ENCODE results near the gene MAGEA11.

DNA sequence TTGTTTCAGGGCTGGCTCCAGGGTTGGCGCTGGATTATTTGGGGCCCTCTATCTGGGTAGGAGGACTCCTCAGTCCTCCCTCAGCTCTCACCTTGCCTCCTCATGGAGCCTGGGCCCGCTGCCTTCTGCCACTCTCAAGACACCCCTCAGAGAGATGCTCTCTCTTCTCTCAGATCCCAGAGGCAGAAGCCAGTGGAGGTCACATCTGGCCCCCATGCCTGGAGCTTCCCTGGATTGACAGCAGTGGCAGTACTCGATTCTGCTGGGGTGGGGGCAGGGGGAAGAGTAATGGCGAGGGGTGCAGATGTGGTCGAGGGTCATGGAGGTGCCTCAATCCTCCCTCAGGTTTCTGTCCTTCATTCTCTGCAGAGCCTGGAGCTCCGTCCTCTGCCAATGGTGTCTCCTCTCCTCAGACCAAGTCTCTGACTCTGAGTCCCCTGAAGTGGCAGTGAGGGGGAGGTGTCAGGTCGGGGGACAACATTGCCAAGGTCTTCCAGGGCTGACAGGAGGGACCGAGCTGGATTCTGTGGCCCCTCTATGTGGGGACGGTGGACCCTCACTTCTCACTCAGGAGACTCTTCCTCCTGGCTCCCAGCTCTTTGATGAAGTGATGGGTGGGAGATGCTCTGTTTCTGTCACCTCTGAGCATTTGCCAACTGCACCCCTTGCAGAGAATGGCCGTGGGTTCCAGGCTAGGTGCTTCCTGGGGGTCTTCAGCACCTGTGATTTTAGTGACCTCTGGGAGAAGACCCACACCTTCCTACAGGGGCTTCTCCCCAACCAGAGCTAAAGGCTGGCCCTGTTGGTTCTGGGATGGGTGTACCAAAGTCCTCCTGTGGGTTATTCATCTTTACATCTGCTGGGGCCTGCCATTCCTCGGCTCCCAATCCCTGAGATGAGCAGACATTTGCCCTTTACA lies 51.1 kb downstream of the MAGEA11 start:
- TF ChIP-seq TEAD4 (IDR thresholded peaks at IDR 0.05) (no peak), ZBTB7A (IDR thresholded peaks at IDR 0.05; ENCODE audit: low read depth) (no peak), TAF1 (IDR thresholded peaks at IDR 0.05; ENCODE audit: low read depth) (no peak), EP300 (IDR thresholded peaks at IDR 0.05; ENCODE audit: borderline replicate concordance) (no peak), EGR1 (IDR thresholded peaks at IDR 0.05) (no peak), RAD21 (IDR thresholded peaks at IDR 0.05; ENCODE audit: low read depth) (no peak), FOXM1 (IDR thresholded peaks at IDR 0.05; ENCODE audit: borderline replicate concordance, low read depth) (no peak), USF1 (IDR thresholded peaks at IDR 0.05) (no peak)
